Lower lobe of right lung (tissue), 2 donors: ENCODE data around the gene CCDC51. TPM values are rescaled to one million over a fixed set of nuclear protein-coding genes. Genes with fewer than 3 reads are reported as not detected.
"Not testable (repeated sequence)": the region's sequence is repeated elsewhere in the genome, so short reads cannot be mapped to it uniquely, and the experiment has no call there.

Experiments
- ATAC-seq, 2 donors: fragments of 200-7000 bp; cut with Tn5 transposase; one replicate each; pipeline ENCODE4 v1.9.1; 2020 to 2022; ENCODE audit warnings: mild to moderate bottlenecking in 2 of 2, moderate library complexity in 2 of 2
- DNase-seq: peaks from one replicate; pipeline ENCODE4 v3.0.0-alpha.2; 2020
- H3K27ac ChIP-seq: fragments of 200-600 bp; one replicate; pipeline ENCODE4 v1.8.0; 2022
- H3K27me3 ChIP-seq: fragments of 200-600 bp; one replicate; pipeline ENCODE4 v1.8.0; 2022; ENCODE audit warnings: low read depth
- H3K36me3 ChIP-seq: fragments of 200-600 bp; one replicate; pipeline ENCODE4 v1.8.0; 2022; ENCODE audit warnings: mild to moderate bottlenecking
- H3K4me1 ChIP-seq: fragments of 200-600 bp; one replicate; pipeline ENCODE4 v1.8.0; 2022
- H3K4me3 ChIP-seq: fragments of 200-600 bp; one replicate; pipeline ENCODE4 v1.8.0; 2022; ENCODE audit warnings: mild to moderate bottlenecking
- H3K9me3 ChIP-seq: fragments of 200-600 bp; one replicate; pipeline ENCODE4 v1.8.0; 2022
- intact Hi-C: fragments of 100-400 bp; cut with DNase I; formaldehyde crosslinking; loops from one replicate; pipeline ENCODE4 v1.11.0; 2022
- total RNA-seq: library from RNA; stranded (reverse); fragmentation: NEBNext Ultra II Directional; extraction: Animal tissue kit (Norgen Biotek cat#: 25700); gene quantifications from one replicate; pipeline ENCODE4 v1.2.1, GENCODE V29; 2021
- TF ChIP-seq, protein P1 (sequence below): fragments of 200-600 bp; IDR thresholded peaks from one replicate; pipeline ENCODE4 v1.8.0; 2022; ENCODE audit warnings: antibody characterized with exemption, mild to moderate bottlenecking
- donor health status: DM: no; HTN: yes; CAD: no; lungs with severe emphysema.

Gene CCDC51
- total RNA-seq, 1 donor from 2014 or later, result 8.6 TPM

DNA sequence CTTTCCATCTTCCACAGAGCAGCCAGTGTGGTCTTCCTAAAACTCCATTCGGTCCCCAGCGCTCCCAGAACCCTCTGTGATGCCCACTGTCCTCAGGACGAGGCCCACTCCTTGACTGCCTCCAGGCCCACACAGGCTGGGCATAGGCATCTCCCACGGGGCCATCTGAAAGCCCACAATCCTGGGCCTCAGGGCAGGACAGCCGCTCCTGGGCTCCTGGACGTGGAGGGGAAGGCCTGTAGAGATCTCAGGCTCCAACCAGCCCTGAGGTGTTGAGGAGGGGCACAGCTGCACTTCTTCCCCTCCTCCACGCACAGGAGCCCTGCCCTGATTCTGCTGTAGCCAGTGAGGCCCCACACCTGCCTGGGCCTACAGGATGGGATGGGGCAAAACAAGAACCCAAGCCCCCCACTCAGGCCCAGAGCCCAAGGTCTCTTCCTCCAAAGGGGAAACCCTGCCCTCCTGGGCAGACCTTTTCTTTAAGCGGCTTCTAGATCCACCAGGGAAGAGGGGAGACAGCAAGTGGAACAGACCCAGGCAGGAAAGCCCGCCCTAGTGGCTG lies 38.1 kb upstream of the CCDC51 start:
- H3K9me3 ChIP-seq, result no peaks in the 10 kb centered on the region
- no peak overlapping the region for H3K27ac ChIP-seq
- H3K36me3 ChIP-seq, result peaks cover 12% of the 10 kb centered on the region
- no peak for DNase-seq
- no peaks in the 10 kb centered on the region for H3K27me3 ChIP-seq
- TF ChIP-seq, protein P1, sequence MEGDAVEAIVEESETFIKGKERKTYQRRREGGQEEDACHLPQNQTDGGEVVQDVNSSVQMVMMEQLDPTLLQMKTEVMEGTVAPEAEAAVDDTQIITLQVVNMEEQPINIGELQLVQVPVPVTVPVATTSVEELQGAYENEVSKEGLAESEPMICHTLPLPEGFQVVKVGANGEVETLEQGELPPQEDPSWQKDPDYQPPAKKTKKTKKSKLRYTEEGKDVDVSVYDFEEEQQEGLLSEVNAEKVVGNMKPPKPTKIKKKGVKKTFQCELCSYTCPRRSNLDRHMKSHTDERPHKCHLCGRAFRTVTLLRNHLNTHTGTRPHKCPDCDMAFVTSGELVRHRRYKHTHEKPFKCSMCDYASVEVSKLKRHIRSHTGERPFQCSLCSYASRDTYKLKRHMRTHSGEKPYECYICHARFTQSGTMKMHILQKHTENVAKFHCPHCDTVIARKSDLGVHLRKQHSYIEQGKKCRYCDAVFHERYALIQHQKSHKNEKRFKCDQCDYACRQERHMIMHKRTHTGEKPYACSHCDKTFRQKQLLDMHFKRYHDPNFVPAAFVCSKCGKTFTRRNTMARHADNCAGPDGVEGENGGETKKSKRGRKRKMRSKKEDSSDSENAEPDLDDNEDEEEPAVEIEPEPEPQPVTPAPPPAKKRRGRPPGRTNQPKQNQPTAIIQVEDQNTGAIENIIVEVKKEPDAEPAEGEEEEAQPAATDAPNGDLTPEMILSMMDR, result no peak
- intact Hi-C loops, result no loop called here
- H3K4me3 ChIP-seq, result no peak overlapping the region
- no peak for ATAC-seq
- H3K4me1 ChIP-seq, result peaks cover 9% of the 10 kb centered on the region

DNA sequence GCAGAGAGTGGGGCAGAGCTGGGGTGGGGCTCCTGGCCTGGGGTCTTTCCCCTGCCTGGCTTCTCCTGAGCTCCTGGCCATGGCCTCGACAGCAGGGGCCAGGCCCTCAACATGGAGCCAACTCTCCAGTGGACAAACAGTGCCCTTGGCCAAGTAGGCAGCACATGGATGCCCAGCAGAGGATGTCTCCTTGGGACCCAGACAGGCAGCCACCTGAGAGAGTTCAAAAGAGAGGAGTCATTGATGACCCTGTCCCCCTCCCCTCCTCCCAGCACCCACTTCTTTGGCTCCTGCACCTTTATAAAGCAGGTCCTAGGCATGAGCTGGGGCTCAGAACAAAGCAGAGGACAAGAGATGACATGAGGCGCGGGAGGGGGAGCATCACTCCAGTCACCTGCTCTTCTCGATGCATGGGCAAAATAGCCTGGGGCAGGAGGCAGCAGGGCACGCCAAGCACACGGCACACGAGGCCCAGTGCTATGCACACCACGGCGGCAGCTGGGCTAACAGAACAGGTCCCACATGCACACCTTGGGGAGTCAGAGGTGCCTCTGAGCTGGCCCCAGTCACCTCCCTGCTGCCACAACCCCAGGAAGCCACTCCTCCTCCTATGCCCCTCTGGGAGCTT lies 36.6 kb upstream of the CCDC51 start:
- no peak for ATAC-seq
- Histone ChIP-seq H3K4me3 (no peak overlapping the region), H3K36me3 (peaks cover 12% of the 10 kb centered on the region), H3K27me3 (no peaks in the 10 kb centered on the region), H3K4me1 (peaks cover 20% of the 10 kb centered on the region), H3K27ac (no peak overlapping the region), H3K9me3 (no peaks in the 10 kb centered on the region)
- DNase-seq, result no peak
- intact Hi-C loops, result no loop called here
- TF ChIP-seq, protein P1, result no peak

DNA sequence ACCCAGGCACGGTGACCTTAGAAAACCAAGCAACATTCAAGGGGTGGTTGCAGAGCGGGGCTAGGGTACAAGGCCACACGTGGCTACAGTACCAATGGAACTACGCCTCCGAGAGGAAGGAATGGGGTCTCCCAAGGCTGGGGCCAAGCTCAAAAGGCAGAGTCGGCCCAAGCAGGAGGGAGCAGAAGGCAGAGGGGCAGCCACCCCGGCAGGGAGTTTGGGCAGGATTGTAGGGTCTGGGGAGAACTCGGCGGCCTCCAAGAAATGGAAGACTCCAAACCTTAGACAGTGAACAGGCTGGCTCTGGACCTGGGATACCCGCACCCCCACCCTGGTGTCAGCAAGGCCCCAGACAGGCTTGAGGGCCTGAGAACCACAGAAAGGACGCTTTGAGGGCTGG lies 35.3 kb upstream of the CCDC51 start:
- Histone ChIP-seq H3K36me3 (peaks cover 18% of the 10 kb centered on the region), H3K9me3 (no peaks in the 10 kb centered on the region), H3K4me1 (peaks cover 33% of the 10 kb centered on the region), H3K27ac (no peak overlapping the region), H3K4me3 (no peak overlapping the region), H3K27me3 (no peaks in the 10 kb centered on the region)
- DNase-seq, result no peak
- TF ChIP-seq, protein P1, result no peak
- intact Hi-C loops, result no loop called here
- ATAC-seq, result no peak

DNA sequence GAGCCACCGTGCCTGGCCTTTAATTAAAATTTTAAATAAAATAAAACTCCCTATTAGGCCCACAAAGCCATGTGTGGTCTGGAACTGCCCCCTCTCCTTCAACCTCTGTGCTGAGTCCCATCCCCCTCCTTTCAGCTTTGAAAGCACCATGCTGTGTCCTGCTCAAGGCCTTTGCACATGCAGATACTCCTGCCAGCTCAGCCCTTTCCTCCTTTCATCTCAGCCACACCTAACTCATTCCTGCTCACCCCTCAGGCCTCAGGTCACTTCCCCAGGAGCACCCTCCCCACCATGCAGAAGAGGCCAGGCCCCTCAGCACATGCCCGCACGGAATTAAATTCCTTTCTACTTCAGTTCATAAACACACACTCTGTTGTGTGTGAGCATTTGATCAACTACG lies 34.7 kb upstream of the CCDC51 start:
- Histone ChIP-seq H3K27me3 (no peaks in the 10 kb centered on the region), H3K36me3 (peaks cover 24% of the 10 kb centered on the region), H3K4me1 (peaks cover 39% of the 10 kb centered on the region), H3K9me3 (no peaks in the 10 kb centered on the region), H3K27ac (peak overlapping the region; percentile 6), H3K4me3 (no peak overlapping the region)
- no peak for DNase-seq
- intact Hi-C loops, result no loop called here
- TF ChIP-seq, protein P1, result no peak
- no peak for ATAC-seq

DNA sequence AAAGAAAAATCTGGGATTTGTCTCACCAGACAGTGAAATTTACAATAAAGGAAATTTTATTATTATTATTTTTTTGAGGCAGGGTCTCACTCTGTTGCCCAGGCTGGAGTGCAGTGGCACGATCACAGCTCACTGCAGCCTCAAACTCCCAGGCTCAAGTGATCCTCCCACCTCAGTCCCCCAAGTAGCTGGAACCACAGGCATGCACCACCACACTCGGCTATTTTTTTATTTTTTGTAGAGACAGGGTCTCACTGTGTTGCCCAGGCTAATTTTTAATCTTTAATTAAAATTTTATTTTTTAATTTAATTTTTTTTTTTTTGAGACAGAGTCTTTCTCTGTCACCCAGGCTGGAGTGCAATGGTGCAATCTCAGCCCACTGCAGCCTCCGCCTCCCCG lies 34.1 kb upstream of the CCDC51 start:
- Histone ChIP-seq H3K4me1 (peaks cover 45% of the 10 kb centered on the region), H3K27ac (peak overlapping the region; percentile 97), H3K36me3 (peaks cover 30% of the 10 kb centered on the region)
- intact Hi-C loops, H3K27me3 ChIP-seq, ATAC-seq, H3K9me3 ChIP-seq, H3K4me3 ChIP-seq, DNase-seq: not testable (repeated sequence)

DNA sequence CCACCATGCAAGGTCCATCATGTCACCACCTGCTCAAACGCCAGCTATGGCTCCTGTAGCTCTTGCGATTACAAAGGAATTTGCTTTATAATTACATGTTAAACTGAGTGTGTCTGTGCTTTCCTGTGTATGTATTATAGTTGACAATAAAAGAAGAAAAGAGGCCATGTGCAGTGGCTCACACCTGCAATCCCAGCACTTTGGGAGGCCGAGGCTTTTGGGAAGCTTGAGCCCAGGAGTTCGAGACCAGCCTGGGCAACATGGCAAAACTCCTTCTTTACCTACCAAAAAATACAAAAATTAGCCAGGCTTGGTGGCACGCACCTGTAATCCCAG lies 33.7 kb upstream of the CCDC51 start:
- peaks cover 49% of the 10 kb centered on the region for H3K4me1 ChIP-seq

More for the DNA sequence above, 33.7 kb upstream of the CCDC51 start:
- TF ChIP-seq, protein P1, result no peak
- Histone ChIP-seq H3K27me3 (no peaks in the 10 kb centered on the region), H3K9me3 (no peaks in the 10 kb centered on the region), H3K4me3 (peak overlapping the region; percentile 73), H3K36me3 (peaks cover 34% of the 10 kb centered on the region), H3K27ac (peak overlapping the region; percentile 97)
- DNase-seq (no peak), ATAC-seq (no peak)
- intact Hi-C loops, result no loop called here
